Thoracic aorta (tissue), 2 donors: ENCODE results near the gene CACNA2D3. TPM values are rescaled to one million over a fixed set of nuclear protein-coding genes. Genes with fewer than 3 reads are reported as not detected.

Source experiments
- ATAC-seq: fragments of 150-250 bp; one replicate; pipeline ENCODE4 v1.8.0; 2017; ENCODE audit warnings: low read depth; ENCODE audit not compliant: insufficient number of reproducible peaks, low FRiP score
- DNase-seq: peaks from one replicate; pipeline ENCODE4 v3.0.0-alpha.2; 2020; ENCODE audit warnings: low spot score
- H3K27ac ChIP-seq, 2 donors: fragments of 200-600 bp; sonication (generic); 1 replicate in 1 of 2; 2 replicates in 1 of 2; pipeline ENCODE4 v1.5.1; 2016; ENCODE audit warnings: mild to moderate bottlenecking in 2 of 2, moderate library complexity in 2 of 2
- H3K27me3 ChIP-seq: fragments of 200-600 bp; sonication (generic); replicated peaks from 2 replicates; pipeline ENCODE4 v1.6.0; 2016; ENCODE audit warnings: mild to moderate bottlenecking; ENCODE audit not compliant: insufficient read depth
- H3K36me3 ChIP-seq: fragments of 200-600 bp; sonication (generic); one replicate; pipeline ENCODE4 v1.5.1; 2016
- H3K4me1 ChIP-seq, 2 donors: fragments of 200-600 bp; sonication (generic); 1 replicate in 1 of 2; 2 replicates in 1 of 2; pipeline versions ENCODE4 v1.5.1 to v1.6.0; 2016; ENCODE audit warnings: low read depth in 2 of 2, mild to moderate bottlenecking in 1 of 2; ENCODE audit not compliant: control insufficient read depth in 1 of 2
- H3K4me3 ChIP-seq: fragments of 200-600 bp; sonication (generic); 2 replicates; pipeline ENCODE4 v1.5.1; 2016; ENCODE audit warnings: mild to moderate bottlenecking
- H3K9me3 ChIP-seq: fragments of 200-600 bp; sonication (generic); 2 replicates; pipeline ENCODE4 v1.5.1; 2016
- total RNA-seq, 2 donors: library from RNA; depleted of rRNA; stranded (reverse); fragments of >200 nt; gene quantifications; one replicate each; pipeline versions ENCODE4 v1.1.0 to v1.2.3, GENCODE V29; 2016
- TF ChIP-seq, protein P1 (sequence below): fragments of 200-600 bp; sonication (generic); IDR thresholded peaks from one replicate; pipeline ENCODE4 v1.5.1; 2019; ENCODE audit warnings: antibody characterized with exemption

CACNA2D3 gene
- total RNA-seq, 2 donors from 2014 or later: 3.2 to 4.0 TPM

DNA sequence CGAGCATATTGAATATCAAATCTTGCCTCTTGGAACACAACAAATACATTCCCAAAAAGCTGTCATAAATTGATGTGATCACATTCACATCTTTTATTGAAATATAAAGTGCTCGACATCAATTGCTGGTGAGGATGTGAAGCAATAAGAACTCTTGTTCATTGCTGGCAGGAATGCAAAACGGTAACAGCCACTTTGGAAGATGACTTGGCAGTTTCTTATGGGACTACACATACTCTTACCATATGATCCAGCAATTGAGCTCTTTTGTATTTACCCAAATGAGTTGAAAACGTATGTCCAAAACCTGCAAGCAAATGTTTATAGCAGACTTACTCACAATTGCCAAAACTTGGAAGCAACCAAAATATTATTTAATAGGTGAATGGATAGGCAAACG, 234.9 kb downstream of the CACNA2D3 start:
- H3K4me3 ChIP-seq: no peak overlapping the region
- no peaks in the 10 kb centered on the region for H3K9me3 ChIP-seq
- DNase-seq (no peak), ATAC-seq (no peak)
- H3K4me1 ChIP-seq: peaks cover 16 to 73% of the 10 kb centered on the region in 2 donors
- H3K36me3 ChIP-seq: no peaks in the 10 kb centered on the region
- H3K27ac ChIP-seq: no peak overlapping the region
- H3K27me3 ChIP-seq: no peaks in the 10 kb centered on the region
- TF ChIP-seq, protein P1, sequence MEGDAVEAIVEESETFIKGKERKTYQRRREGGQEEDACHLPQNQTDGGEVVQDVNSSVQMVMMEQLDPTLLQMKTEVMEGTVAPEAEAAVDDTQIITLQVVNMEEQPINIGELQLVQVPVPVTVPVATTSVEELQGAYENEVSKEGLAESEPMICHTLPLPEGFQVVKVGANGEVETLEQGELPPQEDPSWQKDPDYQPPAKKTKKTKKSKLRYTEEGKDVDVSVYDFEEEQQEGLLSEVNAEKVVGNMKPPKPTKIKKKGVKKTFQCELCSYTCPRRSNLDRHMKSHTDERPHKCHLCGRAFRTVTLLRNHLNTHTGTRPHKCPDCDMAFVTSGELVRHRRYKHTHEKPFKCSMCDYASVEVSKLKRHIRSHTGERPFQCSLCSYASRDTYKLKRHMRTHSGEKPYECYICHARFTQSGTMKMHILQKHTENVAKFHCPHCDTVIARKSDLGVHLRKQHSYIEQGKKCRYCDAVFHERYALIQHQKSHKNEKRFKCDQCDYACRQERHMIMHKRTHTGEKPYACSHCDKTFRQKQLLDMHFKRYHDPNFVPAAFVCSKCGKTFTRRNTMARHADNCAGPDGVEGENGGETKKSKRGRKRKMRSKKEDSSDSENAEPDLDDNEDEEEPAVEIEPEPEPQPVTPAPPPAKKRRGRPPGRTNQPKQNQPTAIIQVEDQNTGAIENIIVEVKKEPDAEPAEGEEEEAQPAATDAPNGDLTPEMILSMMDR: no peak

DNA sequence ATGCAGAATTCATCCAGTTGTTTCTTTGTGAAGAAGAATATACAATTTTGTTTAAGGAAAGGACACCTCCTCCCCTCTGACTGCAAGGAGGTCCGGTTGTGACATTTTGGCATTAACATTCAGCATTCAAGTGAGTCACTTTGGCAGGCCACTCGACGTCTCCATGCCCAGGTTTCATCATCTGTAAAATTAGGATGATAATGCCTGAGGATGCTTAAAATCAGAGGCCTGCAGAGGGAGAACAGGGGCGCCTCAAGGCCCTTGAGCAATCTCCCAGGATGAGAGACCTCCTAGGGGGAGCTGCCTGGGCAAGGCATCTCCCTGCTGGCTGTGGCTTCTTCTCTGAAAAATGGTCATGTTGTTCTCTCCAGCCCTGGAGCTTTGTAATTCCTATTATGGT, 236.0 kb downstream of the CACNA2D3 start:
- ATAC-seq (no peak), DNase-seq (no peak)
- Histone ChIP-seq H3K27ac (no peak overlapping the region), H3K27me3 (no peaks in the 10 kb centered on the region), H3K4me3 (no peak overlapping the region), H3K9me3 (no peaks in the 10 kb centered on the region), H3K4me1 (peaks cover 16 to 69% of the 10 kb centered on the region in 2 donors), H3K36me3 (no peaks in the 10 kb centered on the region)
- TF ChIP-seq, protein P1: no peak

DNA sequence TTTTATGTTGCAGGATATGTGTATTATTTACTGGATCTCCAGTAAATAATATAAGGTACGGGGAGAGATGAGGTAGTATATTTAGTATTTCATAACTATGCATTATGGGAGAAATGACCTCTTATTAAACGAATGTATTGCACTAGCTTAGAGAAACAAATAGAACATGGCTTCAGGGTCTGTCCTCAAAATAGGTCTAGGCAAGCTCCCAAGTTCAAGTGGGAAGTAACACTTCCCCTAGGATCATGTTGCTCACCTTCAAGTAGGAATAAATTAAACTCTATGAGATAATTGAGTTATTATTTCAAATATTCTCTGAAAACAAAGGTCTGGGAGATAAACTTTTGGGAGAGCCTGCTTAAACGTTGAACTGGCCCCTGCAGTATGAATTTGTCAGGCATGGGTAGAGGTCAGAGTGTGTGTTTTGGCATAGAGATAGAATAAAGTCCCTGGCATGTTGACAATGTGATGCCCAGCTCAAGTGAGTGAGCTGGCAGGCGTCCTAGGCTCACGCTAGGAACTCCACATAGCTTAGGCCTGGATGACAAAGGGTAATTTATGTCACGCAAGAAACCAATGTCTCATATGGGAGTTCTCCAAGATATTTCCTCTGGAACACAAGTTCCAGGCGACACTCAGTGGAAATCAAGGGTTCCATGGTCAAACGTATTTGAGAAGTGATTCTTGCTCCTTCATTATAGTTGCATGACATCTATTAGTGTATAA, 236.8 kb downstream of the CACNA2D3 start:
- Histone ChIP-seq H3K36me3 (no peaks in the 10 kb centered on the region), H3K4me3 (no peak overlapping the region), H3K27ac (no peak overlapping the region), H3K9me3 (no peaks in the 10 kb centered on the region), H3K27me3 (no peaks in the 10 kb centered on the region), H3K4me1 (peaks cover 15 to 61% of the 10 kb centered on the region in 2 donors)
- TF ChIP-seq, protein P1: no peak
- ATAC-seq: no peak
- DNase-seq: no peak

DNA sequence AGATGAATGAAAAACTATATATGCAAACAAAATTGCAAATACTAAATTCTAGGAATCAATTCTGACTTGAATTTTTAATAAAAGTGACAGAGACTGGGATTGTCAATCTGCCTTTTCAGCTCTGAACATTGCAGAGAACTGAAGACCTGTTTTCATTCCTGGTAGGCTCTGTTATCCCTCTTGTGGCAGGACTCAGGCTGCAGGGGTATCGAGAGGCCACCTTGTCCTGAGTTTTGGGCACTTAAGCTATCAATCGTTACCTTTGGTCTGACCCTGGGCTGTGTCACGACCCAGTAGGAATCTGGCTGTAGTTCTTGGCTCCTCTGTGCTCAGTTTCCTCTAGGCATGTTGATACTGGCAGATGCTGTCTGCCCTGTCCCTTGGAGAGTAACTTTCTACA, 238.0 kb downstream of the CACNA2D3 start:
- no peaks in the 10 kb centered on the region for H3K27me3 ChIP-seq
- H3K4me1 ChIP-seq: peaks cover 9 to 49% of the 10 kb centered on the region in 2 donors
- no peak overlapping the region for H3K4me3 ChIP-seq
- no peak overlapping the region for H3K27ac ChIP-seq
- ATAC-seq (no peak), DNase-seq (no peak)
- no peaks in the 10 kb centered on the region for H3K9me3 ChIP-seq
- no peaks in the 10 kb centered on the region for H3K36me3 ChIP-seq
- TF ChIP-seq, protein P1: no peak

DNA sequence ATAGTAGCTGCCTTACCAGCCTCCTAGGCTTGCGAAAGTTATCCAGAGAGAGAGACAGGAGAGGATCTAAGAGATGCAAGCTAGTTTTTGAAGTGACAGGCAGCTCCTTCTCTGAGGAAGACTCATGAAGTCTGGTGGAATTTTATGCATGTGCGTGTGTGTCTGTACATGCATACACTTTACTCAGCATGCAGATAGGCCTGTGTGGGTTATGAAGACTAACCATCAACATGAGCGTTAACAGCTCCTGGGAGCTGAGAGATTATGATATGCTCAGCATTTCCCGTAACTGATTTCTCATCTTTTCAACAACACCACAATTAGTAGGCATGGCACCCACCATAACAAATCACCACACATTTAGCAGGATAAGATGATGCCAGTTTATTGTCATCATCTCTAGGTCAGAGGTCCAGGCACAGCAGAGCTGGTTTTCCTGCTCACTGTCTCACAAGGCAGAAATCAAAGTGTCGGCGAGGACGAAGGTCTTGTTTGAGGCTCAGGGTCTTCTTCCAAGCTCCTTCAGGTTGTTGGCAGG, 239.5 kb downstream of the CACNA2D3 start:
- H3K27me3 ChIP-seq: no peaks in the 10 kb centered on the region
- H3K27ac ChIP-seq: no peak overlapping the region
- H3K4me3 ChIP-seq: no peak overlapping the region
- no peak for DNase-seq
- H3K4me1 ChIP-seq: peaks cover 9 to 37% of the 10 kb centered on the region in 2 donors
- H3K36me3 ChIP-seq: no peaks in the 10 kb centered on the region
- no peak for ATAC-seq
- TF ChIP-seq, protein P1: no peak
- no peaks in the 10 kb centered on the region for H3K9me3 ChIP-seq
